Stimulated activated naive CD4-positive, alpha-beta T cell (primary cell): ENCODE data around the gene TEDC2.

ENCODE experiments used
- DNase-seq, 6 experiments: peaks; one replicate each; lab custom pipeline; 2025; lab: John Stamatoyannopoulos, UW

TEDC2 gene

GRCh38 chr16:2513405-2514332 is 53.8 kb downstream of the TEDC2 start, which contains the start of gene ATP6V0C:
ATP6V0C (plus strand) TSS chr16:2513952; CDS start chr16:2514104, 152 bp downstream.
- DNase-seq: peak; percentile 85 to 99 (median 92)
